Stomach (tissue), 9 donors: ENCODE data around the gene SMARCA4. TPM values are rescaled to one million over a fixed set of nuclear protein-coding genes. Genes with fewer than 3 reads are reported as not detected.

ENCODE experiments used
- DNase-seq, 2 donors: peaks; one replicate each; pipeline versions ENCODE4 v3.0.0 to v3.0.0-alpha.2; 2013 to 2019
- H3K27ac ChIP-seq, 5 donors: fragments of 200-600 bp in 4 of 5; sonication (generic) in 4 of 5; one replicate each; pipeline ENCODE4 v1.5.1; 2013 to 2019; ENCODE audit warnings: mild to moderate bottlenecking in 1 of 5, moderate library complexity in 1 of 5
- H3K27me3 ChIP-seq, 3 donors: fragments of 200-600 bp; sonication (generic); one replicate each; pipeline ENCODE4 v1.5.1; 2017 to 2019; ENCODE audit warnings: mixed run types in 1 of 3
- H3K36me3 ChIP-seq, 4 donors: fragments of 200-600 bp; sonication (generic); 1 replicate in 3 of 4; 2 replicates in 1 of 4; pipeline ENCODE4 v1.5.1; 2016 to 2019
- H3K4me1 ChIP-seq, 4 donors: fragments of 200-600 bp; sonication (generic); one replicate each; pipeline ENCODE4 v1.5.1; 2016 to 2019
- H3K4me3 ChIP-seq, 4 donors: fragments of 200-600 bp; sonication (generic) in 3 of 4; one replicate each; pipeline ENCODE4 v1.5.1; 2016 to 2019; ENCODE audit warnings: mild to moderate bottlenecking in 1 of 4
- H3K9me3 ChIP-seq, 4 donors: fragments of 200-600 bp; sonication (generic); one replicate each; pipeline ENCODE4 v1.5.1; 2016 to 2019
- EP300 ChIP-seq: sonication (generic); formaldehyde crosslinking; IDR thresholded peaks from one replicate; pipeline ENCODE4 v1.6.1; 2017; ENCODE audit warnings: antibody characterized with exemption
- POLR2A ChIP-seq, 4 donors: fragments of 450-650 bp; IDR thresholded peaks; one replicate each; pipeline ENCODE4 v1.6.1; 2016; ENCODE audit warnings: antibody characterized with exemption in 4 of 4, control low read depth in 2 of 4, mild to moderate bottlenecking in 1 of 4, moderate library complexity in 1 of 4
- POLR2AphosphoS5 ChIP-seq, 3 donors: sonication (generic); formaldehyde crosslinking; IDR thresholded peaks; one replicate each; pipeline ENCODE4 v1.6.1; 2016; ENCODE audit warnings: antibody characterized with exemption in 3 of 3
- WGBS, 5 donors: extraction: QIAGEN DNeasy Blood & Tissue Kit in 3 of 5; methylation state at CpG; one replicate each; pipeline versions ENCODE4 v1.1.5 to v1.1.7; 2013 to 2018; 5-methylcytosine and 5-hydroxymethylcytosine counted together
- intact Hi-C: fragments of 100-400 bp; cut with DNase I; formaldehyde crosslinking; loops from one replicate; pipeline ENCODE4 v1.15.1; 2023; ENCODE audit warnings: low total_unique reads
- polyA plus RNA-seq, 3 donors: library from polyadenylated mRNA; stranded (reverse); fragments of 200-250 nt; gene quantifications; one replicate each; pipeline ENCODE4 v1.2.3, GENCODE V29; 2013
- total RNA-seq, 5 donors: library from RNA; depleted of rRNA; stranded (reverse); fragments of >200 nt; gene quantifications; one replicate each; pipeline versions ENCODE4 v1.1.0 to v1.2.3, GENCODE V29; 2014 to 2016
- TF ChIP-seq, protein P1 (sequence below), 7 experiments: fragments of 450-650 bp in 4 of 7; fragments of 200-600 bp in 3 of 7; sonication (generic) in 3 of 7; IDR thresholded peaks; one replicate each; pipeline ENCODE4 v1.5.1; 2016 to 2019; ENCODE audit warnings: antibody characterized with exemption in 7 of 7, control low read depth in 2 of 7, mild to moderate bottlenecking in 1 of 7
- donor health status: healthy with polysubstance abuse.
- donor health status: Bipolar disorder and iron deficiency.
- donor health status: healthy.

Gene SMARCA4
- total and polyA plus RNA-seq, 8 donors, result 28.6 to 158 (median 60.9) TPM

DNA sequence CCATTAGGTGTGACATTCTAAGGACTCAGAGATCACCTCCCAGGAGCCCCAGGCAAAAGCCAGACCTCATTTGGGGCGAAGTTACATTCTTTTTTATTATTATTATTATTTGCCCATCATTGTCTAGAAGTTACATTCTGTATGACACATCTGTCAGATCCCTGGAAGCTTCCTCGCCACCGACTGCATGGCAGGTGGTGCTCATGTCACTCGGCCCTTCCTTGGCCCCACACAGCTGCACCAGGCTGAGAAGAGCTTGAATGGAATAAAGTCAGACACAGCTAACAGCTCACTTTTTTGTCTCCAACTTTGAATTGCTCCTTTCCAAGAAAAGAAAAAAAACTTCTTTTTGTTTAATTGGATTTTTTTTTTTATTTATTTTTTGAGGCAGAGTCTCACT, 87.0 kb downstream of the SMARCA4 start:
- peaks cover under 1 to 17% (median 12%) of the 10 kb centered on the region in 4 donors for H3K4me1 ChIP-seq
- 87 to 100% (median 95%) methylated on average over 4 of the region's 4 CpGs for WGBS, 5 donors
- H3K9me3 ChIP-seq, result no peaks in the 10 kb centered on the region
- no peaks in the 10 kb centered on the region for H3K27me3 ChIP-seq
- no peak overlapping the region for H3K4me3 ChIP-seq
- no peak for TF ChIP-seq POLR2AphosphoS5 (IDR thresholded peaks at IDR 0.05)
- TF ChIP-seq, protein P1, sequence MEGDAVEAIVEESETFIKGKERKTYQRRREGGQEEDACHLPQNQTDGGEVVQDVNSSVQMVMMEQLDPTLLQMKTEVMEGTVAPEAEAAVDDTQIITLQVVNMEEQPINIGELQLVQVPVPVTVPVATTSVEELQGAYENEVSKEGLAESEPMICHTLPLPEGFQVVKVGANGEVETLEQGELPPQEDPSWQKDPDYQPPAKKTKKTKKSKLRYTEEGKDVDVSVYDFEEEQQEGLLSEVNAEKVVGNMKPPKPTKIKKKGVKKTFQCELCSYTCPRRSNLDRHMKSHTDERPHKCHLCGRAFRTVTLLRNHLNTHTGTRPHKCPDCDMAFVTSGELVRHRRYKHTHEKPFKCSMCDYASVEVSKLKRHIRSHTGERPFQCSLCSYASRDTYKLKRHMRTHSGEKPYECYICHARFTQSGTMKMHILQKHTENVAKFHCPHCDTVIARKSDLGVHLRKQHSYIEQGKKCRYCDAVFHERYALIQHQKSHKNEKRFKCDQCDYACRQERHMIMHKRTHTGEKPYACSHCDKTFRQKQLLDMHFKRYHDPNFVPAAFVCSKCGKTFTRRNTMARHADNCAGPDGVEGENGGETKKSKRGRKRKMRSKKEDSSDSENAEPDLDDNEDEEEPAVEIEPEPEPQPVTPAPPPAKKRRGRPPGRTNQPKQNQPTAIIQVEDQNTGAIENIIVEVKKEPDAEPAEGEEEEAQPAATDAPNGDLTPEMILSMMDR (IDR thresholded peaks at IDR 0.05), result no peak
- no peak for TF ChIP-seq EP300
- TF ChIP-seq POLR2A (IDR thresholded peaks at IDR 0.05), result no peak
- peaks cover 7 to 73% (median 60%) of the 10 kb centered on the region in 4 donors for H3K36me3 ChIP-seq
- DNase-seq, result no peak
- intact Hi-C loops, result no loop called here
- no peak overlapping the region for H3K27ac ChIP-seq

DNA sequence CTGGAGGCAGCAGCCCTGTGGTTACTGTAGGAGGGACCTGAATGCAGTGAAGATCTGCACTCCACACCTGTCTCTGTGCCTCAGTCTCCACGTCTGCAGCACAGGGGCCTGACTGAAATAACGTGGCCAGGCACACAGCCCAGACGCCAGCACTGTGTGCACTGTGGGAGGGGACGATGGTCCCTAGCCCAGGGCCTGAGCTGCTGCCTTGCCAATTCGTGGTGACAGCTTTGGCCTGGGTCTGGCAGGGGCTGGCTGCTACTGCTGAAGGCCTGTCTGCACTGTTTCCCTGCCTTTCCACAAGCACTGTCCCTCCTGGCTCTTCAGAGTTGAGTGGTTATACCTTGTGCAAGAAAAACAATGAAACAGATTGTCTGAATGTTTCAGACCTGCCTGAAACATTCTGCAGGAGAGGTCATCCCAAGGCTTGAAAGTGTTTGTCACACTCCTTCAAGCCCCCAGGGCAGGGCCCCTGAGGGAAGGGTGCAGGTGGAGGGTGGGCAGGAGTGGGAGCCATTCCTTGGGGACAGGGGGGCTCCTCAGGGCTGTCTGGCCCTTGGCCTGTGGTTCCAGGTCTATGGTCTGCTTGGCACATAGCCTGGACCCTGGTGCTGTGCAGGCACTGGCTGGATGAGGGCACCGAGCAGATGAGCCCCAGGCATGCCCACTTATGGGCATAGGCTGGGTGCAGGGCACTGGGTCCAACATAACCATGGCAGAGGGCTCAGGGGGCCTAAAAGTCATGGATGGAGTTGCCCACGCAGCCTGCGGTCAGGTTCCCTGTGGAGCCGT, 89.7 kb downstream of the SMARCA4 start:
- WGBS, 5 donors, result 81 to 89% (median 87%) methylated on average over 8 to 9 of the region's 9 CpGs
- H3K9me3 ChIP-seq, result no peaks in the 10 kb centered on the region
- no peak for DNase-seq
- peaks cover 11 to 66% (median 41%) of the 10 kb centered on the region in 4 donors for H3K36me3 ChIP-seq
- no peak overlapping the region for H3K4me3 ChIP-seq
- no peaks in the 10 kb centered on the region for H3K27me3 ChIP-seq
- H3K27ac ChIP-seq, result no peak overlapping the region
- H3K4me1 ChIP-seq, result peaks cover 0 to 14% (median 11%) of the 10 kb centered on the region in 4 donors
- intact Hi-C loops, result no loop called here
- TF ChIP-seq POLR2A (IDR thresholded peaks at IDR 0.05) (no peak), EP300 (no peak), POLR2AphosphoS5 (IDR thresholded peaks at IDR 0.05) (no peak)
- TF ChIP-seq, protein P1 (IDR thresholded peaks at IDR 0.05), result no peak

DNA sequence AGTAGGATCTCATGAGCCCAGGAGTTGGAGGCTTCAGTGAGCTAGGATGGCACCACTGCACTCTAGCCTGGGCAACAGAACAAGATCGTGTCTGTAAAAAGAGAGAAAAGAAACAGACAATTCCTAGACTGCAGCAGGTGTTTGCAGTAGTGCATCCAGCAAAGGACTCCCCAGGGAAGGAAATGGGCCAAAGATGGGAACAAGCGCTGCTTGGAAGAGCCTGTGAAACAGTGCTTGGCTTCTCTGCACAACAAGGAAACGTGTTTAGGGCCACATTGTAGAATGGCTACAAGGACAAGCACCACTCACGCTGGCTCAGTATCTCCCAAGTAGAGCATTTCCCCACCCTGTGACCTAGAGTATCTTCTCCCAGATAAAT, 93.0 kb downstream of the SMARCA4 start:
- Histone ChIP-seq H3K9me3 (no peaks in the 10 kb centered on the region), H3K4me3 (no peak overlapping the region), H3K27me3 (no peaks in the 10 kb centered on the region), H3K27ac (no peak overlapping the region), H3K36me3 (peaks cover 11 to 74% (median 55%) of the 10 kb centered on the region in 4 donors), H3K4me1 (peaks cover 0 to 11% (median 10%) of the 10 kb centered on the region in 4 donors)
- no peak for DNase-seq
- intact Hi-C loops, result no loop called here
- WGBS, 5 donors, result 82 to 90% (median 86%) methylated on average over 4 of the region's 4 CpGs
- no peak for TF ChIP-seq POLR2AphosphoS5 (IDR thresholded peaks at IDR 0.05)
- TF ChIP-seq POLR2A (IDR thresholded peaks at IDR 0.05), result no peak
- TF ChIP-seq EP300, result no peak
- TF ChIP-seq, protein P1 (IDR thresholded peaks at IDR 0.05), result no peak

DNA sequence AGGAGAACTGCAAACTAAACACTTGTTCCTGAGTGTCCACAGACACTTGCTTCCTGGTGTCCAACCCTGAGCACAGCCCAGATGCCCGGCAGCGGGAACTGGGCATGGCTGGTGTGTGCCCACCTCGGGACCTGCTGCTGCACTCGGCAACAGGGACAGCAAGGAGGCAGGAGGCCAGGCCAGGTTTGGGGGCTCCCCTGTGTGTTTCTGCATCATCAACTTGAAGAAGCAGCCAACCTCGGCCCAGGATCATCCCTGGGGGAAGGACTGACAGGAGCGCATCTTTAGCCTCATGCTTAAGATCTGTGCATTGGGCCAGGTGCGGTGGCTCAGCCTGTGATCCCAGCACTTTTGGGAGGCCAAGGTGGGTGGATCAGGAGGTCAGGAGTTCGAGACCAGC, 93.4 kb downstream of the SMARCA4 start:
- H3K9me3 ChIP-seq, result no peaks in the 10 kb centered on the region
- WGBS, 5 donors, result 83 to 99% (median 95%) methylated on average over 8 of the region's 8 CpGs

More for the DNA sequence above, 93.4 kb downstream of the SMARCA4 start:
- Histone ChIP-seq H3K27ac (no peak overlapping the region), H3K27me3 (no peaks in the 10 kb centered on the region), H3K36me3 (peaks cover 11 to 75% (median 56%) of the 10 kb centered on the region in 4 donors), H3K4me3 (no peak overlapping the region), H3K4me1 (peaks cover 0 to 10% (median 7%) of the 10 kb centered on the region in 4 donors)
- no peak for DNase-seq
- intact Hi-C loops, result no loop called here
- TF ChIP-seq POLR2AphosphoS5 (IDR thresholded peaks at IDR 0.05), result no peak
- TF ChIP-seq, protein P1 (IDR thresholded peaks at IDR 0.05), result no peak
- no peak for TF ChIP-seq POLR2A (IDR thresholded peaks at IDR 0.05)
- no peak for TF ChIP-seq EP300
